H1 (cell line): Measurements from ENCODE around the gene ATF7IP. TPM values are rescaled to one million over a fixed set of nuclear protein-coding genes. Genes with fewer than 3 reads are reported as not detected.

Source experiments
- CTCF ChIA-PET: fragments of 300-600 bp; sonication (Branson Sonifier 250); formaldehyde crosslinking; loops from one replicate; lab custom pipeline; 2021; ENCODE audit not compliant: partially characterized antibody; lab: Charles Lee
- POLR2A ChIA-PET: fragments of 300-600 bp; sonication (Branson Sonifier 250); formaldehyde crosslinking; loops from one replicate; lab custom pipeline; 2021; ENCODE audit warnings: inconsistent platforms; ENCODE audit not compliant: partially characterized antibody; lab: Charles Lee
- DNase-seq, 2 experiments: peaks; one replicate each; pipeline versions ENCODE4 v3.0.0 to v3.0.0-alpha.2; 2010 to 2022; ENCODE audit warnings: low spot score in 2 of 2, low read depth in 1 of 2, mixed read lengths in 1 of 2
- FAIRE-seq: peaks from 2 replicates; lab custom pipeline; 2011; peaks lifted over from hg19 to GRCh38; lab: Jason Lieb, UNC
- H2AFZ ChIP-seq: 2 replicates; pipeline ENCODE4 v1.8.1; 2012; ENCODE audit warnings: low read length, inconsistent platforms
- H2AK5ac ChIP-seq: 2 replicates; pipeline ENCODE4 v1.6.1; 2013; ENCODE audit warnings: low read depth, low read length
- H2BK120ac ChIP-seq: replicated peaks from 2 replicates; pipeline ENCODE3; 2013; ENCODE audit warnings: low read depth, low read length, inconsistent platforms
- H2BK12ac ChIP-seq: 2 replicates; pipeline ENCODE4 v1.6.1; 2013; ENCODE audit warnings: low read depth, low read length
- H2BK15ac ChIP-seq: 2 replicates; pipeline ENCODE4 v1.6.1; 2013; ENCODE audit warnings: low read length
- H2BK20ac ChIP-seq: 2 replicates; pipeline ENCODE4 v1.6.1; 2013; ENCODE audit warnings: low read length
- H2BK5ac ChIP-seq: 2 replicates; pipeline ENCODE4 v1.6.1; 2013; ENCODE audit warnings: low read depth, low read length
- H3K14ac ChIP-seq: 2 replicates; pipeline ENCODE4 v1.6.1; 2013; ENCODE audit warnings: inconsistent platforms; ENCODE audit not compliant: insufficient read length
- H3K18ac ChIP-seq: 2 replicates; pipeline ENCODE4 v1.6.1; 2013; ENCODE audit warnings: low read length; ENCODE audit errors: extremely low read depth
- H3K23ac ChIP-seq: 2 replicates; pipeline ENCODE4 v1.6.1; 2013; ENCODE audit warnings: inconsistent platforms; ENCODE audit not compliant: insufficient read length
- H3K23me2 ChIP-seq: 2 replicates; pipeline ENCODE4 v1.6.1; 2013; ENCODE audit warnings: low read depth, low read length
- H3K27ac ChIP-seq: 2 replicates; pipeline ENCODE4 v1.6.1; 2011; ENCODE audit warnings: low read depth, low read length, inconsistent platforms
- H3K27me3 ChIP-seq, 4 experiments: replicated peaks in 1 of 4; 1 replicate in 1 of 4; 2 replicates in 3 of 4; pipeline versions ENCODE4 v1.6.1 to v1.8.1; 2011 to 2013; ENCODE audit warnings: low read length in 3 of 4, mild to moderate bottlenecking in 3 of 4, inconsistent platforms in 2 of 4, mixed read lengths in 2 of 4, moderate library complexity in 1 of 4; ENCODE audit not compliant: control insufficient read depth in 3 of 4, insufficient read depth in 3 of 4; ENCODE audit errors: extremely low read depth in 1 of 4
- H3K36me3 ChIP-seq, 4 experiments: 2 replicates each; pipeline versions ENCODE4 v1.6.1 to v1.8.1; 2011 to 2013; ENCODE audit warnings: mild to moderate bottlenecking in 4 of 4, low read length in 3 of 4, moderate library complexity in 2 of 4, control low read depth in 1 of 4, inconsistent platforms in 1 of 4; ENCODE audit not compliant: insufficient read depth in 4 of 4, control insufficient read depth in 2 of 4
- H3K4ac ChIP-seq: replicated peaks from 2 replicates; pipeline ENCODE3; 2013; ENCODE audit warnings: low read length, low read depth, mixed read lengths, inconsistent platforms; ENCODE audit not compliant: insufficient read length
- H3K4me1 ChIP-seq, 4 experiments: replicated peaks in 1 of 4; 1 replicate in 1 of 4; 2 replicates in 3 of 4; pipeline versions ENCODE4 v1.6.1 to v1.8.1; 2011 to 2013; ENCODE audit warnings: low read length in 3 of 4, inconsistent platforms in 2 of 4, mixed read lengths in 1 of 4; ENCODE audit not compliant: insufficient read depth in 4 of 4, control insufficient read depth in 3 of 4
- H3K4me2 ChIP-seq, 2 experiments: 2 replicates each; pipeline versions ENCODE4 v1.6.1 to v1.8.1; 2011 to 2013; ENCODE audit warnings: low read depth in 2 of 2, low read length in 2 of 2, control low read depth in 1 of 2, inconsistent platforms in 1 of 2, mild to moderate bottlenecking in 1 of 2; ENCODE audit not compliant: insufficient read depth in 1 of 2
- H3K4me3 ChIP-seq, 4 experiments: fragments of 200-600, 300-600 bp in 1 of 4; sonication (generic), shearing (Covaris generic), sonication (Bioruptor Twin) in 1 of 4; 2 replicates each; pipeline versions ENCODE4 v1.5.1 to v1.8.1; 2011 to 2016; ENCODE audit warnings: low read length in 4 of 4, low read depth in 3 of 4, control low read depth in 2 of 4, inconsistent platforms in 2 of 4, mild to moderate bottlenecking in 2 of 4, mixed read lengths in 1 of 4, moderate library complexity in 1 of 4; ENCODE audit not compliant: insufficient read depth in 2 of 4; ENCODE audit errors: extremely low read depth in 1 of 4
- H3K56ac ChIP-seq: replicated peaks from 2 replicates; pipeline ENCODE3; 2013; ENCODE audit warnings: low read depth, mild to moderate bottlenecking, mixed read lengths, low read length, inconsistent platforms; ENCODE audit not compliant: insufficient read length
- H3K79me1 ChIP-seq: 2 replicates; pipeline ENCODE4 v1.6.1; 2013; ENCODE audit warnings: low read depth, low read length, control low read depth
- H3K79me2 ChIP-seq, 2 experiments: 2 replicates each; pipeline versions ENCODE4 v1.6.1 to v1.8.1; 2012 to 2013; ENCODE audit warnings: low read length in 2 of 2, mild to moderate bottlenecking in 2 of 2, inconsistent platforms in 1 of 2; ENCODE audit not compliant: insufficient read depth in 2 of 2, control insufficient read depth in 1 of 2
- H3K9ac ChIP-seq, 4 experiments: replicated peaks in 1 of 4; 1 replicate in 1 of 4; 2 replicates in 3 of 4; pipeline versions ENCODE4 v1.6.1 to v1.8.1; 2011 to 2013; ENCODE audit warnings: low read depth in 3 of 4, low read length in 3 of 4, control low read depth in 2 of 4, mild to moderate bottlenecking in 2 of 4, moderate library complexity in 2 of 4, inconsistent platforms in 1 of 4; ENCODE audit errors: extremely low read depth in 1 of 4
- H3K9me3 ChIP-seq, 2 experiments: 2 replicates each; pipeline versions ENCODE4 v1.6.1 to v1.8.1; 2012 to 2013; ENCODE audit warnings: mild to moderate bottlenecking in 2 of 2, moderate library complexity in 2 of 2, control low read depth in 1 of 2, inconsistent platforms in 1 of 2, low read depth in 1 of 2, low read length in 1 of 2, mixed read lengths in 1 of 2; ENCODE audit not compliant: insufficient read depth in 2 of 2
- H4K20me1 ChIP-seq, 2 experiments: replicated peaks in 1 of 2; 2 replicates each; pipeline versions ENCODE3 to v1.8.1; 2011 to 2013; ENCODE audit warnings: inconsistent platforms in 2 of 2, low read length in 2 of 2, mild to moderate bottlenecking in 1 of 2; ENCODE audit not compliant: insufficient read depth in 2 of 2, control insufficient read depth in 1 of 2
- H4K5ac ChIP-seq: 2 replicates; pipeline ENCODE4 v1.6.1; 2013; ENCODE audit warnings: low read length, low read depth, mixed read lengths, inconsistent platforms; ENCODE audit not compliant: insufficient read length
- H4K8ac ChIP-seq: 2 replicates; pipeline ENCODE4 v1.8.0; 2013; ENCODE audit warnings: mild to moderate bottlenecking, moderate library complexity, low read length, inconsistent platforms; ENCODE audit not compliant: insufficient read depth; ENCODE audit errors: extremely low read depth
- H4K91ac ChIP-seq: replicated peaks from 2 replicates; pipeline ENCODE3; 2013; ENCODE audit warnings: low read length, mixed read lengths, inconsistent platforms; ENCODE audit not compliant: insufficient read length
- CBX8 ChIP-seq: fragments of 300-800, 300-1000 bp; sonication (generic); IDR thresholded peaks from 2 replicates; pipeline ENCODE4 v1.7.1; 2016; ENCODE audit warnings: low read depth, low read length, borderline replicate concordance
- GABPA ChIP-seq: IDR thresholded peaks from 2 replicates; pipeline ENCODE4 v1.6.1; 2011; ENCODE audit warnings: mild to moderate bottlenecking, low read length, moderate library complexity, borderline replicate concordance; ENCODE audit not compliant: insufficient read depth
- MAFK ChIP-seq: IDR thresholded peaks from 2 replicates; pipeline ENCODE4 v1.6.1; 2012; ENCODE audit warnings: low read depth, mild to moderate bottlenecking, improper control_type of control experiment, low read length
- NRF1 ChIP-seq: IDR thresholded peaks from 2 replicates; pipeline ENCODE4 v1.6.1; 2011; ENCODE audit warnings: mild to moderate bottlenecking, low read depth, low read length, improper control_type of control experiment
- POLR2A ChIP-seq, 2 experiments: IDR thresholded peaks; 1 replicate in 1 of 2; 2 replicates in 1 of 2; pipeline ENCODE4 v1.6.1; 2011; ENCODE audit warnings: low read depth in 2 of 2, low read length in 2 of 2, mild to moderate bottlenecking in 2 of 2; ENCODE audit errors: control extremely low read depth in 1 of 2
- TAF1 ChIP-seq: IDR thresholded peaks from 2 replicates; pipeline ENCODE4 v1.6.1; 2011; ENCODE audit warnings: mild to moderate bottlenecking, low read depth, low read length
- WGBS, 2 experiments: shearing (Covaris generic) in 1 of 2; methylation state at CpG; one replicate each; pipeline versions ENCODE4 v1.1.6 to v1.1.7; 2013 to 2015; ENCODE audit warnings: low lambda C conversion rate in 2 of 2, mixed read lengths in 2 of 2, inconsistent platforms in 1 of 2, low coverage in 1 of 2, missing lambda C conversion rate in 1 of 2; ENCODE audit not compliant: insufficient replicate concordance in 2 of 2, insufficient coverage in 1 of 2, insufficient read length in 1 of 2; ENCODE audit errors: extremely low coverage in 1 of 2, missing lambda C conversion rate in 1 of 2; 5-methylcytosine and 5-hydroxymethylcytosine counted together
- polyA plus RNA-seq, 7 experiments: library from polyadenylated mRNA; depleted of rRNA in 3 of 7; stranded (reverse) in 5 of 7; unstranded in 2 of 7; fragments of >200 nt in 5 of 7; fragments of 200-250 nt in 2 of 7; gene quantifications; 1 replicate in 5 of 7; 2 replicates in 1 of 7; 4 replicates in 1 of 7; pipeline versions ENCODE4 v1.2.1 to v1.2.3, GENCODE V29; 2011 to 2013; ENCODE audit warnings: missing spikeins in 2 of 7, mixed read lengths in 2 of 7
- total RNA-seq: library from RNA; stranded (reverse); fragmentation: NEBNext Ultra II Directional; extraction: Animal tissue kit (Norgen Biotek cat#: 25700); gene quantifications from 2 replicates; pipeline ENCODE4 v1.2.1, GENCODE V29; 2021
- TF ChIP-seq, protein P1 (sequence below): IDR thresholded peaks from 2 replicates; pipeline ENCODE4 v1.6.1; 2011; ENCODE audit warnings: low read length, improper control_type of control experiment
- TF ChIP-seq, protein P2 (sequence below), 3 experiments: IDR thresholded peaks; 1 replicate in 2 of 3; 2 replicates in 1 of 3; pipeline versions ENCODE4 v1.5.1 to v1.6.1; 2011; ENCODE audit warnings: low read length in 3 of 3, mild to moderate bottlenecking in 3 of 3, inconsistent platforms in 2 of 3, low read depth in 1 of 3, moderate library complexity in 1 of 3; ENCODE audit not compliant: insufficient read depth in 1 of 3; ENCODE audit errors: control extremely low read depth in 1 of 3
- TF ChIP-seq, protein P3 (sequence below): IDR thresholded peaks from 2 replicates; pipeline ENCODE4 v1.6.1; 2011; ENCODE audit warnings: low read depth, mild to moderate bottlenecking, low read length; ENCODE audit not compliant: insufficient read depth

The ATF7IP gene
- total and polyA plus RNA-seq, 2 of the 8 experiments (the other 6 are each of a cell fraction or from before 2014, with no cell fraction given) = 34.2 to 148 TPM

DNA sequence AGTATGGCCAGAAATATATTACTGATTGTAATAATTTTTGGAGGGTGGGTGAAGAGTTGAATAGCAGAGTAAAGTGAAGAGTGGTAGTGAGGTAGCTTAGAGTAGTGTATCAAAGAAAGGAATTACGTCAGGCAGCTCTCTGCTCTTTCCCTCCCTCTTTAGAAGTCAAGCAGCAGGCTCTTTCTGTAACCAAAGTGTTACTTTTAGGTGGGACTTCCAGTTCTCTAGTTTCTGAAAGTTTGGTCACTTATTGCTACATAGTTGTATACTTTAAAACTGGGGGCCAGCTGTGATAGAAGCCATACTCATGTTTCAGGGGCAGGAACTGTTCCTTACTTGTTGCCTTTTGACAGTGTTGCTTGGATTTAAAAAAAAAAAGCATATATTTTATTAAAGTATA lies 30.6 kb downstream of the ATF7IP start:
- Histone ChIP-seq H2BK12ac (no peak overlapping the region), H3K14ac (no peak overlapping the region), H4K8ac (no peak overlapping the region), H3K36me3 (no peaks in the 10 kb centered on the region; a peak in 1 of 8 replicates), H4K20me1 (peaks cover 7% of the 10 kb centered on the region in 2 experiments), H3K27ac (no peak overlapping the region), H4K5ac (no peak overlapping the region), H3K56ac (no peak overlapping the region), H3K27me3 (no peaks in the 10 kb centered on the region), H3K79me2 (peaks cover 24 to 100% of the 10 kb centered on the region in 2 experiments), H3K4ac (no peak overlapping the region), H2BK120ac (no peak overlapping the region), H3K23ac (no peak overlapping the region), H2BK20ac (no peak overlapping the region), H3K4me2 (no peak overlapping the region), H3K9me3 (no peaks in the 10 kb centered on the region; a peak in 1 of 4 replicates), H2BK15ac (no peak overlapping the region), H3K4me1 (peaks cover 0 to 32% (median 6%) of the 10 kb centered on the region in 4 experiments; a peak in 5 of 7 replicates), H3K79me1 (no peaks in the 10 kb centered on the region; the same call in 1 of the 2 replicates), H2AFZ (no peak overlapping the region), H4K91ac (no peak overlapping the region), H2BK5ac (no peak overlapping the region), H3K9ac (no peak overlapping the region), H3K18ac (no peak overlapping the region), H3K23me2 (no peaks in the 10 kb centered on the region), H2AK5ac (no peak overlapping the region), H3K4me3 (no peak overlapping the region)
- FAIRE-seq = no peak
- POLR2A ChIA-PET = interaction anchor here (0.8 to 1.0 kb wide), 3 partner anchors 30 to 172 kb away, joined by 3 read pairs; partner anchors contain the start of genes ATF7IP and PLBD1
- no peak for DNase-seq
- CTCF ChIA-PET = interaction anchor here (4.1 kb wide), 1 partner anchor 58 kb away, joined by 12 read pairs; no protein-coding TSS in a partner anchor
- WGBS, 2 experiments = 67% methylated on average over 1 of the region's 1 CpG; no CpG with 5 or more reads in 1 of the 2 experiments
- TF ChIP-seq TAF1 = no peak
- TF ChIP-seq, protein P1, sequence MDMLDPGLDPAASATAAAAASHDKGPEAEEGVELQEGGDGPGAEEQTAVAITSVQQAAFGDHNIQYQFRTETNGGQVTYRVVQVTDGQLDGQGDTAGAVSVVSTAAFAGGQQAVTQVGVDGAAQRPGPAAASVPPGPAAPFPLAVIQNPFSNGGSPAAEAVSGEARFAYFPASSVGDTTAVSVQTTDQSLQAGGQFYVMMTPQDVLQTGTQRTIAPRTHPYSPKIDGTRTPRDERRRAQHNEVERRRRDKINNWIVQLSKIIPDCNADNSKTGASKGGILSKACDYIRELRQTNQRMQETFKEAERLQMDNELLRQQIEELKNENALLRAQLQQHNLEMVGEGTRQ = no peak
- TF ChIP-seq, protein P2, sequence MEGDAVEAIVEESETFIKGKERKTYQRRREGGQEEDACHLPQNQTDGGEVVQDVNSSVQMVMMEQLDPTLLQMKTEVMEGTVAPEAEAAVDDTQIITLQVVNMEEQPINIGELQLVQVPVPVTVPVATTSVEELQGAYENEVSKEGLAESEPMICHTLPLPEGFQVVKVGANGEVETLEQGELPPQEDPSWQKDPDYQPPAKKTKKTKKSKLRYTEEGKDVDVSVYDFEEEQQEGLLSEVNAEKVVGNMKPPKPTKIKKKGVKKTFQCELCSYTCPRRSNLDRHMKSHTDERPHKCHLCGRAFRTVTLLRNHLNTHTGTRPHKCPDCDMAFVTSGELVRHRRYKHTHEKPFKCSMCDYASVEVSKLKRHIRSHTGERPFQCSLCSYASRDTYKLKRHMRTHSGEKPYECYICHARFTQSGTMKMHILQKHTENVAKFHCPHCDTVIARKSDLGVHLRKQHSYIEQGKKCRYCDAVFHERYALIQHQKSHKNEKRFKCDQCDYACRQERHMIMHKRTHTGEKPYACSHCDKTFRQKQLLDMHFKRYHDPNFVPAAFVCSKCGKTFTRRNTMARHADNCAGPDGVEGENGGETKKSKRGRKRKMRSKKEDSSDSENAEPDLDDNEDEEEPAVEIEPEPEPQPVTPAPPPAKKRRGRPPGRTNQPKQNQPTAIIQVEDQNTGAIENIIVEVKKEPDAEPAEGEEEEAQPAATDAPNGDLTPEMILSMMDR (IDR thresholded peaks at IDR 0.05; ENCODE audit: control extremely low read depth in 1 of 3, insufficient read depth in 1 of 3, low read depth in 1 of 3, low read length in 3 of 3) = no peak
- TF ChIP-seq POLR2A (IDR thresholded peaks at IDR 0.05; ENCODE audit: control extremely low read depth in 1 of 2, low read depth in 2 of 2, low read length in 2 of 2) = no peak
- no peak for TF ChIP-seq GABPA
- TF ChIP-seq CBX8 = no peak
- TF ChIP-seq MAFK = no peak
- TF ChIP-seq NRF1 = no peak
- TF ChIP-seq, protein P3, sequence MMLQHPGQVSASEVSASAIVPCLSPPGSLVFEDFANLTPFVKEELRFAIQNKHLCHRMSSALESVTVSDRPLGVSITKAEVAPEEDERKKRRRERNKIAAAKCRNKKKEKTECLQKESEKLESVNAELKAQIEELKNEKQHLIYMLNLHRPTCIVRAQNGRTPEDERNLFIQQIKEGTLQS = no peak
